ENCODE data around the gene KLF17.
"Not testable (repeated sequence)": the region's sequence is repeated elsewhere in the genome, so short reads cannot be mapped to it uniquely, and the experiment has no call there.

Gene KLF17

GRCh38 chr1:44129616-44130500 lies 11.2 kb downstream of the KLF17 start:
- Histone ChIP-seq H3K27ac (ENCODE audit: low read depth in 2 of 2, low read length in 2 of 2) (no peak overlapping the region), H3K36me3 (ENCODE audit: control insufficient read depth in 2 of 2, insufficient read depth in 2 of 2, low read length in 2 of 2) (no peaks in the 10 kb centered on the region), H3K9ac (ENCODE audit: low read depth in 1 of 2, low read length in 2 of 2) (no peak overlapping the region), H3K27me3 (ENCODE audit: control insufficient read depth in 2 of 2, insufficient read depth in 2 of 2, low read length in 2 of 2) (no peaks in the 10 kb centered on the region), H3K4me1 (ENCODE audit: control insufficient read depth in 2 of 2, insufficient read depth in 2 of 2, low read length in 2 of 2) (no peaks in the 10 kb centered on the region), H3K9me3 (ENCODE audit: control insufficient read depth in 2 of 2, low read length in 2 of 2) (no peaks in the 10 kb centered on the region), H3K4me3 (ENCODE audit: low read length in 2 of 2) (no peak overlapping the region)

- Histone ChIP-seq H3K36me3 (ENCODE audit: control insufficient read depth in 2 of 2, insufficient read depth in 2 of 2, low read length in 2 of 2) (no peaks in the 10 kb centered on the region), H3K4me1 (ENCODE audit: control insufficient read depth in 2 of 2, insufficient read depth in 2 of 2, low read length in 2 of 2) (no peaks in the 10 kb centered on the region), H3K9ac (ENCODE audit: low read depth in 1 of 2, low read length in 2 of 2) (no peak overlapping the region), H3K4me3 (ENCODE audit: low read length in 2 of 2) (no peak overlapping the region), H3K9me3 (ENCODE audit: control insufficient read depth in 2 of 2, low read length in 2 of 2) (no peaks in the 10 kb centered on the region), H3K27ac (ENCODE audit: low read depth in 2 of 2, low read length in 2 of 2) (no peak overlapping the region), H3K27me3 (ENCODE audit: control insufficient read depth in 2 of 2, insufficient read depth in 2 of 2, low read length in 2 of 2) (no peaks in the 10 kb centered on the region)
These were observed 12.8 kb downstream of the KLF17 start for GRCh38 chr1:44131411-44131810.

GRCh38 chr1:44134071-44134920 lies 15.7 kb downstream of the KLF17 start:
- Histone ChIP-seq H3K4me1 (ENCODE audit: control insufficient read depth in 2 of 2, insufficient read depth in 2 of 2, low read length in 2 of 2) (no peaks in the 10 kb centered on the region), H3K27me3 (ENCODE audit: control insufficient read depth in 2 of 2, insufficient read depth in 2 of 2, low read length in 2 of 2) (no peaks in the 10 kb centered on the region), H3K36me3 (ENCODE audit: control insufficient read depth in 2 of 2, insufficient read depth in 2 of 2, low read length in 2 of 2) (no peaks in the 10 kb centered on the region), H3K27ac (ENCODE audit: low read depth in 2 of 2, low read length in 2 of 2) (no peak overlapping the region), H3K4me3 (ENCODE audit: low read length in 2 of 2) (no peak overlapping the region), H3K9me3 (ENCODE audit: control insufficient read depth in 2 of 2, low read length in 2 of 2) (no peaks in the 10 kb centered on the region), H3K9ac (ENCODE audit: low read depth in 1 of 2, low read length in 2 of 2) (no peak overlapping the region)

GRCh38 chr1:44135886-44136285 lies 17.3 kb downstream of the KLF17 start:
- H3K27me3 ChIP-seq (ENCODE audit: control insufficient read depth in 2 of 2, insufficient read depth in 2 of 2, low read length in 2 of 2) = no peaks in the 10 kb centered on the region
- H3K9me3 ChIP-seq (ENCODE audit: control insufficient read depth in 2 of 2, low read length in 2 of 2) = no peaks in the 10 kb centered on the region
- H3K27ac ChIP-seq (ENCODE audit: low read depth in 2 of 2, low read length in 2 of 2) = no peak overlapping the region
- no peak overlapping the region for H3K4me3 ChIP-seq (ENCODE audit: low read length in 2 of 2)
- no peak overlapping the region for H3K9ac ChIP-seq (ENCODE audit: low read depth in 1 of 2, low read length in 2 of 2)
- H3K4me1 ChIP-seq (ENCODE audit: control insufficient read depth in 2 of 2, insufficient read depth in 2 of 2, low read length in 2 of 2) = no peaks in the 10 kb centered on the region
- H3K36me3 ChIP-seq (ENCODE audit: control insufficient read depth in 2 of 2, insufficient read depth in 2 of 2, low read length in 2 of 2) = no peaks in the 10 kb centered on the region

GRCh38 chr1:44138239-44138638 lies 19.6 kb downstream of the KLF17 start:
- no peaks in the 10 kb centered on the region for H3K9me3 ChIP-seq (ENCODE audit: control insufficient read depth in 2 of 2, low read length in 2 of 2)
- no peaks in the 10 kb centered on the region for H3K27me3 ChIP-seq (ENCODE audit: control insufficient read depth in 2 of 2, insufficient read depth in 2 of 2, low read length in 2 of 2)
- no peak overlapping the region for H3K27ac ChIP-seq (ENCODE audit: low read depth in 2 of 2, low read length in 2 of 2)
- no peaks in the 10 kb centered on the region for H3K4me1 ChIP-seq (ENCODE audit: control insufficient read depth in 2 of 2, insufficient read depth in 2 of 2, low read length in 2 of 2)
- H3K36me3 ChIP-seq (ENCODE audit: control insufficient read depth in 2 of 2, insufficient read depth in 2 of 2, low read length in 2 of 2) = no peaks in the 10 kb centered on the region
- H3K9ac ChIP-seq (ENCODE audit: low read depth in 1 of 2, low read length in 2 of 2) = no peak overlapping the region
- H3K4me3 ChIP-seq (ENCODE audit: low read length in 2 of 2) = no peak overlapping the region

GRCh38 chr1:44139565-44139964 lies 20.9 kb downstream of the KLF17 start:
- not testable (repeated sequence) for H3K9me3 ChIP-seq (ENCODE audit: control insufficient read depth in 2 of 2, low read length in 2 of 2); H3K4me3 ChIP-seq (ENCODE audit: low read length in 2 of 2); H3K27me3 ChIP-seq (ENCODE audit: control insufficient read depth in 2 of 2, insufficient read depth in 2 of 2, low read length in 2 of 2); H3K27ac ChIP-seq (ENCODE audit: low read depth in 2 of 2, low read length in 2 of 2); H3K4me1 ChIP-seq (ENCODE audit: control insufficient read depth in 2 of 2, insufficient read depth in 2 of 2, low read length in 2 of 2); H3K36me3 ChIP-seq (ENCODE audit: control insufficient read depth in 2 of 2, insufficient read depth in 2 of 2, low read length in 2 of 2); H3K9ac ChIP-seq (ENCODE audit: low read depth in 1 of 2, low read length in 2 of 2)

- no peaks in the 10 kb centered on the region for H3K36me3 ChIP-seq (ENCODE audit: control insufficient read depth in 2 of 2, insufficient read depth in 2 of 2, low read length in 2 of 2)
- no peak within 1 kb of the TSS for H3K9ac ChIP-seq (ENCODE audit: low read depth in 1 of 2, low read length in 2 of 2)
- H3K27ac ChIP-seq (ENCODE audit: low read depth in 2 of 2, low read length in 2 of 2) = no peak within 1 kb of the TSS
- H3K4me3 ChIP-seq (ENCODE audit: low read length in 2 of 2) = no peak within 1 kb of the TSS
- no peaks in the 10 kb centered on the region for H3K9me3 ChIP-seq (ENCODE audit: control insufficient read depth in 2 of 2, low read length in 2 of 2)
- H3K27me3 ChIP-seq (ENCODE audit: control insufficient read depth in 2 of 2, insufficient read depth in 2 of 2, low read length in 2 of 2) = no peaks in the 10 kb centered on the region
- H3K4me1 ChIP-seq (ENCODE audit: control insufficient read depth in 2 of 2, insufficient read depth in 2 of 2, low read length in 2 of 2) = no peaks in the 10 kb centered on the region
These were observed 22.9 kb downstream of the KLF17 start, which contains the start of gene KLF18 for GRCh38 chr1:44141531-44141930. TSS of gene KLF18 (minus strand) at chr1:44141631. CDS start at chr1:44141631, 0 bp downstream.

- H3K4me1 ChIP-seq (ENCODE audit: control insufficient read depth in 2 of 2, insufficient read depth in 2 of 2, low read length in 2 of 2) = no peaks in the 10 kb centered on the region
- no peaks in the 10 kb centered on the region for H3K36me3 ChIP-seq (ENCODE audit: control insufficient read depth in 2 of 2, insufficient read depth in 2 of 2, low read length in 2 of 2)
- H3K4me3 ChIP-seq (ENCODE audit: low read length in 2 of 2) = no peak overlapping the region
- H3K27me3 ChIP-seq (ENCODE audit: control insufficient read depth in 2 of 2, insufficient read depth in 2 of 2, low read length in 2 of 2) = no peaks in the 10 kb centered on the region
- no peaks in the 10 kb centered on the region for H3K9me3 ChIP-seq (ENCODE audit: control insufficient read depth in 2 of 2, low read length in 2 of 2)
- H3K27ac ChIP-seq (ENCODE audit: low read depth in 2 of 2, low read length in 2 of 2) = no peak overlapping the region
- no peak overlapping the region for H3K9ac ChIP-seq (ENCODE audit: low read depth in 1 of 2, low read length in 2 of 2)
These were observed 26.5 kb downstream of the KLF17 start for GRCh38 chr1:44144962-44145756.

GRCh38 chr1:44146536-44147361 lies 28.1 kb downstream of the KLF17 start:
- no peak overlapping the region for H3K9ac ChIP-seq (ENCODE audit: low read depth in 1 of 2, low read length in 2 of 2)
- no peak overlapping the region for H3K27ac ChIP-seq (ENCODE audit: low read depth in 2 of 2, low read length in 2 of 2)
- H3K4me1 ChIP-seq (ENCODE audit: control insufficient read depth in 2 of 2, insufficient read depth in 2 of 2, low read length in 2 of 2) = no peaks in the 10 kb centered on the region
- no peaks in the 10 kb centered on the region for H3K9me3 ChIP-seq (ENCODE audit: control insufficient read depth in 2 of 2, low read length in 2 of 2)
- H3K4me3 ChIP-seq (ENCODE audit: low read length in 2 of 2) = no peak overlapping the region
- peaks cover 0 to 2% of the 10 kb centered on the region in 2 donors for H3K27me3 ChIP-seq (ENCODE audit: control insufficient read depth in 2 of 2, insufficient read depth in 2 of 2, low read length in 2 of 2)
- H3K36me3 ChIP-seq (ENCODE audit: control insufficient read depth in 2 of 2, insufficient read depth in 2 of 2, low read length in 2 of 2) = no peaks in the 10 kb centered on the region
